ENCODE data around the gene WBP11.

The WBP11 gene

GRCh38 chr12:14803011-14803829, at the start of gene WBP11, which contains the start of gene C12orf60:
Gene WBP11 (minus strand): TSS chr12:14803478. CDS start chr12:14801383, 2,095 bp downstream.
Gene C12orf60 (plus strand): TSS chr12:14803670. CDS start chr12:14822936, 19,266 bp downstream.
- DNase-seq: peak; percentile 84 to 99 (median 94)
- intact Hi-C loops (cut with DNase I): no loop called here

GRCh38 chr12:14852880-14853279, 49.6 kb upstream of the WBP11 start:
- DNase-seq: no peak
- intact Hi-C loops (cut with DNase I): no loop called here

- no peak for DNase-seq
- intact Hi-C loops (cut with DNase I): no loop called here
These were observed 47.8 kb upstream of the WBP11 start for GRCh38 chr12:14850929-14851663.

GRCh38 chr12:14849661-14850060, 46.4 kb upstream of the WBP11 start:
- DNase-seq: peak in 4 of 42 donors; percentile 6 to 39 (median 13)
- intact Hi-C loops (cut with DNase I): no loop called here

GRCh38 chr12:14846876-14847580, 43.8 kb upstream of the WBP11 start:
- intact Hi-C loops (cut with DNase I): no loop called here
- no peak for DNase-seq

- DNase-seq: no peak
- intact Hi-C loops (cut with DNase I): no loop called here
These were observed 42.8 kb upstream of the WBP11 start for GRCh38 chr12:14846042-14846587.

GRCh38 chr12:14845350-14845750, 42.1 kb upstream of the WBP11 start:
- peak in 30 of 42 donors; percentile 12 to 78 (median 48) for DNase-seq
- intact Hi-C loops (cut with DNase I): no loop called here

GRCh38 chr12:14844401-14844800, 41.1 kb upstream of the WBP11 start:
- intact Hi-C loops (cut with DNase I): loop anchor here (5.0 kb wide), 1 partner anchor 153 kb away; no protein-coding TSS in a partner anchor
- no peak for DNase-seq

GRCh38 chr12:14843425-14843887, 40.2 kb upstream of the WBP11 start, which contains the start of gene ART4:
Gene ART4 (minus strand): TSS chr12:14843526. CDS start chr12:14843113, 413 bp downstream.
- intact Hi-C loops (cut with DNase I): loop anchor here (5.0 kb wide), 1 partner anchor 154 kb away; no protein-coding TSS in a partner anchor
- no peak for DNase-seq

- intact Hi-C loops (cut with DNase I): loop anchor here (5.0 kb wide), 1 partner anchor 155 kb away; no protein-coding TSS in a partner anchor
- no peak for DNase-seq
These were observed 39.0 kb upstream of the WBP11 start for GRCh38 chr12:14842315-14842714.

GRCh38 chr12:14841761-14842160, 38.5 kb upstream of the WBP11 start:
- intact Hi-C loops (cut with DNase I): loop anchor here (5.0 kb wide), 1 partner anchor 156 kb away; no protein-coding TSS in a partner anchor
- no peak for DNase-seq

- intact Hi-C loops (cut with DNase I): loop anchor here (5.0 kb wide), 1 partner anchor 157 kb away; no protein-coding TSS in a partner anchor
- DNase-seq: no peak
These were observed 37.3 kb upstream of the WBP11 start for GRCh38 chr12:14840616-14841015.

- no peak for DNase-seq
- intact Hi-C loops (cut with DNase I): no loop called here
These were observed 36.0 kb upstream of the WBP11 start for GRCh38 chr12:14839262-14839661.

- DNase-seq: no peak
- intact Hi-C loops (cut with DNase I): no loop called here
These were observed 33.3 kb upstream of the WBP11 start for GRCh38 chr12:14836336-14837210.

- DNase-seq: peak in 1 of 42 donors; percentile 12
- intact Hi-C loops (cut with DNase I): no loop called here
These were observed 31.2 kb upstream of the WBP11 start for GRCh38 chr12:14834509-14834908.

- intact Hi-C loops (cut with DNase I): no loop called here
- DNase-seq: no peak
These were observed 30.7 kb upstream of the WBP11 start for GRCh38 chr12:14833952-14834351.

- no peak for DNase-seq
- intact Hi-C loops (cut with DNase I): no loop called here
These were observed 30.1 kb upstream of the WBP11 start for GRCh38 chr12:14833336-14833735.

- DNase-seq: peak in 19 of 42 donors; percentile 1 to 59 (median 16)
- intact Hi-C loops (cut with DNase I): no loop called here
These were observed 25.6 kb upstream of the WBP11 start for GRCh38 chr12:14828892-14829291.

Measured in head of caudate nucleus (tissue), 42 donors.